C4-2B (cell line): ENCODE measurements around the gene SKI.

Experiments used
- H3K27ac ChIP-seq: fragments of 450-650 bp; 2 replicates; pipeline ENCODE4 v1.5.1; 2017
- CTCF ChIP-seq: fragments of 450-650 bp; conservative IDR thresholded peaks from 2 replicates; pipeline ENCODE4 v1.5.1; 2017; ENCODE audit warnings: mild to moderate bottlenecking
- ZFX ChIP-seq: fragments of 450-650 bp; IDR thresholded peaks from 2 replicates; pipeline ENCODE4 v1.6.1; 2017

SKI gene

GRCh38 chr1:2341706-2342383 lies 113.7 kb downstream of the SKI start:
- TF ChIP-seq CTCF = no peak
- no peak for TF ChIP-seq ZFX
- H3K27ac ChIP-seq = no peak overlapping the region

- no peak overlapping the region for H3K27ac ChIP-seq
- no peak for TF ChIP-seq ZFX
- no peak for TF ChIP-seq CTCF
These were observed 114.4 kb downstream of the SKI start for GRCh38 chr1:2342384-2343022.

- H3K27ac ChIP-seq = no peak overlapping the region
- TF ChIP-seq CTCF = no peak
- TF ChIP-seq ZFX = no peak
These were observed 115.2 kb downstream of the SKI start for GRCh38 chr1:2343023-2343935.

- no peak overlapping the region for H3K27ac ChIP-seq
These were observed 116.1 kb downstream of the SKI start for GRCh38 chr1:2344121-2344681.

GRCh38 chr1:2344744-2345296 lies 116.7 kb downstream of the SKI start:
- TF ChIP-seq CTCF = no peak
- no peak for TF ChIP-seq ZFX
- no peak overlapping the region for H3K27ac ChIP-seq

More at GRCh38 chr1:2344121-2344681, 116.1 kb downstream of the SKI start:
- TF ChIP-seq ZFX (no peak), CTCF (no peak)

- TF ChIP-seq CTCF = no peak
- no peak for TF ChIP-seq ZFX
- no peak overlapping the region for H3K27ac ChIP-seq
These were observed 117.4 kb downstream of the SKI start for GRCh38 chr1:2345297-2346075.
